Right renal cortex interstitium (tissue), 3 donors: ENCODE results near the gene CARMIL1. TPM values are rescaled to one million over a fixed set of nuclear protein-coding genes. Genes with fewer than 3 reads are reported as not detected.
"Not testable (repeated sequence)": the region's sequence is repeated elsewhere in the genome, so short reads cannot be mapped to it uniquely, and the experiment has no call there.

Experiments
- DNase-seq, 3 donors: peaks; one replicate each; pipeline ENCODE4 v3.0.0-alpha.2; 2013; ENCODE audit warnings: low read depth in 3 of 3, low spot score in 2 of 3
- polyA plus RNA-seq, 3 donors: library from polyadenylated mRNA; unstranded; fragments of 120-200 nt; gene quantifications; one replicate each; pipeline ENCODE4 v1.2.1, GENCODE V29; 2013; ENCODE audit not compliant: insufficient read length in 3 of 3

CARMIL1 gene
- polyA plus RNA-seq, 3 donors, result 106 to 113 (median 109) TPM

DNA sequence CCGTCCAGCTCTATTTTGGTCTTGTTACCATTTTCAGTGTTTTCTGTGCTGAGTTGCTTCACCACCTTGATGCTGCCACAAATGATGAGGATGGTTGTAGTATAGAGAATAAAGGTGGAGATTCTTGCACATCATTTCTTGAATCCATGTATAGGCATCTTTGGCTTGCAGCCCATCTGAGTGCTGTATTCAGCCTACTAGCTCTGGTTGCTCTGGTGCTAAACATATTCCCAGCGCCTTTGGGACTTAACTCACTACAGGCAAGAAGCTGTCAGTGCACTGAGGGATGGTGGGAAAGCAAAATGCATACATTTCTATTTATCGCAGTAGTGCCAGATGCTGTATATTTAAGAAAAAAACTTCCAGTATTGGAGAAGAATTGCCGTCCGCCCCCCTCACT lies 86.0 kb downstream of the CARMIL1 start:
- no peak for DNase-seq

DNA sequence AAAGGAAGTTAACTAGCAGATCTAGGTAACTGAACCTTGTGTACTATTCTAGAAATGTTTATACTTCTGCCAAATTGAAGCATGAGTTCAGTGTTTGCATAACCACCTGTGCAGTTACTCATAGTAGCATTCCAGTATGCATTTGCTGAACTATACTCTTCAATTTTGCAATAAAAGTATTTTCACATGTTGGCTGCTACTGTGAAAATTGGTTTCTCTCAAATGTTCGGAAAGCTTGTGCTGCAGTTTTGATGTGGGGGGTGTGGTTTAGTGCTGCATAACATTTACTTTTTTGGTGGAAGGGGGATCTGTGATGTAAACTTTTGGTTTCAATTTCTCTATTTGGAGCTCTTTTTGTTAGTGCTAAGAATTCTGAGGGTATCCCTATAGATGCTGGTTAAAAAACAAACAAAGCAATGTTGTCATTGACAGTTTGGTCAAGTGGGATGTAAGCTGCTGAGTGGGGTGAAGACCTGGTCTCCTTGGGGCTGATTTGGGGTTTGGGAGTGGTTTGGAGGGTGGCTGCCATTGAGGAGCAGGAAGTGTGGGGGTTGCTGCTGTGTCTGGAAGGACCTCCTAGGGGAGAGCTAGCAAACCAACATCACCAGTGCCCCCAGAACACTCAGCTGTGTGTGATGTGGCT lies 87.8 kb downstream of the CARMIL1 start:
- no peak for DNase-seq

DNA sequence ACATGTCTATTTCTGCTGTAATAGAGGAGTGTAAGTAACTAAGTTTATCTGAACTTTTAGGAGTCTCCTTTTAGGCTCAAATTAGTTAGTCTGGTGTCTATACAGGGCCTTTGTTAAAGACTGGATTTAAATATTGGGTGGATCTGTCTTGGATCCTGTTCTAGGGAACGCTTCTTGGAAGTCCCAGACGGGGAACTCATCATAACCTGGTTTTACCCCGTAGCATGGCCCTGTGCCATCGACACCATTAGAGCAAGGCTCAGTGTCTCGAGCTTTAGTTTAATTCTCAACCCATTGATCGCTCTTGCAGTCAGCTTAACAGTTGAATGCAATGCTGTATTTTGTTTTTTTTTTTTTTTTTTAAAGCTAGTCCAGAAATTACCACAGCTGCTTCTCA lies 89.9 kb downstream of the CARMIL1 start:
- DNase-seq, result no peak

GRCh38 chr6:25369433-25370177 lies 90.4 kb downstream of the CARMIL1 start:
- DNase-seq, result no peak

DNA sequence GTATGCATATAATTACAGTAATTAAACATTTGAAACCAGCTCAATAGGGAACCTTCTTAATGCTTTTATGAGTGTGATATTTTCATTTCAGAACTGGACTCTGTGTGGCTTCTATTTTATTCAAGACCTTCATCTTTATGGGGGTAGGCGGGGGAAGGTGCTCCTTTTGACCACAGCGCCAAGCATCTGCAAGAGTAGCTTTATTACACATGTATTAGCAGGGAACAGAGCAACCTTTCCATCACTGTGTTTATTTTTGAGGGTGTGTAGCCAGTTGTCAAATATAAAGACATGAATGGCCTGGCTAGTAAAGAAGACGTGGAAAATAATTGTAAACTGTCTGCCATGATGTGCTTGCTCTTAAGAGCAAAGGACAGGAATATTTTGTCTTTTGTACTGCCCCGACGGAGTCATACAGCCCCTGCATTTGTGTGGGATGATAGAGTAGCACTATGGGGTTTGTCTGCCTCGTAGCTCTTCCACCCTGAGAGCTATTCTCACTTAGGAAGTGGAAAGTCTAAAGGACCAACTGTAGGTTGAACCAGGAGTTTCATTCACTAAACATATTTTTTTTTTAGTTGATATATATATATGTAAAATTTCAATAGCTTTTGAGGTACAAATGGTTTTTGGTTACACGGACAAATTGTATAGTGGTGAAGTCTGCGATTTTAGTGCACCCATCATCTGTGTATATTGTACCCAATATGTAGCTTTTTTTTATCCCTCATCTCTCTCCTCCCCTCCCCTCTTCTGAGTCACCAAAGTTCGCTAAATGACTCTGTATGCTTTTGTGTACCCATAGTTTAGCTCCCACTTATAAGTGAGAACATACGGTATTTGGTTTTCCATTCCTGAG lies 91.2 kb downstream of the CARMIL1 start:
- no peak for DNase-seq

GRCh38 chr6:25371037-25371347 lies 91.8 kb downstream of the CARMIL1 start:
- DNase-seq, result no peak

GRCh38 chr6:25375125-25375524 lies 96.0 kb downstream of the CARMIL1 start:
- DNase-seq, result no peak

DNA sequence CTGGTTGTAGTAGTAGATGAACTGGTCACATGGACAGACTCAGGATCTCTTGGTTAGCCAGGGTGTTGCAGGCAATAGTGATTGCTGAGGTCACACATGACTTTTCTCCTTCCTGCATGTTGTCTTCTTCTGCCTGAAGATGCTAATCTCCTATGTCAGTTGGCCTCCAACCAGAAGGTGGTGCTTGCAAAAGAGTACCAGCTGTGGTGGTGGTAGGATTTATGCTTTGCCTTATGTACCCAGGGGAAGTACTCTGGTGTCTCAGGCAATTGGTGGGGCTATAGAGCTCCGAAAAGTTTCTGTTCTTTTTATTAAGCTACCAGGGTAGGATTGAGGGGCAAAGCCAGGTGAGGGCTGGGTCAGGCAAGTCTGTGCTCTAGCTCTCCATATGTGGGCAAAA lies 98.5 kb downstream of the CARMIL1 start:
- DNase-seq, result no peak

GRCh38 chr6:25381077-25381476 lies 101.9 kb downstream of the CARMIL1 start:
- DNase-seq, result no peak

GRCh38 chr6:25382476-25382875 lies 103.3 kb downstream of the CARMIL1 start:
- not testable (repeated sequence) for DNase-seq

DNA sequence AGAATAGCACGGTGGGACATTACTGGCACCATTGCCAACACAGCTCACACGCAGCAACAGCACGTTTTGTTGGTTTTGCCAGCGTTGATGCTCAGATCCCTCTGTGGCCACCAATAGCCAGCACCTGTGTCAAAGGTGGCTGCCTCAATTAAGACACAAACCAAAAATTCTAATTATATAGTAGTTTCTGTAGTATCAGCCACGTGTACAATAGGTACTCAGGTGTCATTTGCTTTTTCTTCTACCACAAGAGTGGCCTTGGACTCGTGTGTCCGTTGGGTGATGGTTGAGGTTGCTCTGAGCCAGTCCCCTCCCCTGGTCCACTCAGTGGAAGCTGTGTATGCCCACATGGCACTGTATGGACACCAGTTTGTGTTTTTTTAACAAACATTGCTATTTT lies 105.1 kb downstream of the CARMIL1 start:
- no peak for DNase-seq

DNA sequence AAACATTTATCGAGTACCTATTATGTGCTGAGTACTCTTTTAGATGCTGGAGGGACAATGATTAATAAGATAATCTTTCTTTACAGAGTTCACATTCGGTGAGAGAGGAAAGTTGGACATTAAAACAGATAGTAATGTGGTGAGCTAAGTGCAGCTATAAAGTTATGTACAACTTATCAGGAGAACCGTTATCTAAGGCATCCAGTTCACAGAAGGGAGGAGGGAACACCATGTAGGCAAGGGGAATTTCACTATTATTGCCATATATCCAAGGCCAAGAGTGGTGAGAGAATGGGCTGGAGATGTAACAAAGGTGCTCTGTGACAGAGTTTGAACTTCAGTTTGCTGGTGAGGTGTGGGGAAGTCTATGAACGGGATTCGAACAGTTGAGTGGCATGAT lies 105.8 kb downstream of the CARMIL1 start:
- DNase-seq, result no peak

DNA sequence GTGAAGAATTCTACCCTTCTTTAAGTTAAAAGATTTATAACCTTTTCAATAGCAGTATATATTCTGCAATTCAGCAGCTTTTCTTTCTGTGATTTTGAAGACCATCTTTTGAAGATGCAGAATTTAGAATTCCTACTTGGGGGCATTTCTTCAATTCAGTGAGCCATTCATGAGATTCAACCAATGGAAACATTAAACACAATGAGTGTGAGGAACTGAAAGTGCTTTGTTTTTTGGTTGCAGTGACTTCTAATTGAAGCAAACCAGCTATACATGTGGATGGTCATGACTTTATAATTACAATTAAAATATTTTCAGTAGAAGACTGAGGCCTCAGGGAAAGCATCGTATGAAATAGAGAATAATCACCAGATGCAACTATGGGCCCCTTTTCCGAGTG lies 108.3 kb downstream of the CARMIL1 start:
- no peak for DNase-seq

- DNase-seq, result no peak
These were observed 108.7 kb downstream of the CARMIL1 start for GRCh38 chr6:25387911-25388310.

GRCh38 chr6:25388776-25389175 lies 109.6 kb downstream of the CARMIL1 start:
- DNase-seq, result no peak

DNA sequence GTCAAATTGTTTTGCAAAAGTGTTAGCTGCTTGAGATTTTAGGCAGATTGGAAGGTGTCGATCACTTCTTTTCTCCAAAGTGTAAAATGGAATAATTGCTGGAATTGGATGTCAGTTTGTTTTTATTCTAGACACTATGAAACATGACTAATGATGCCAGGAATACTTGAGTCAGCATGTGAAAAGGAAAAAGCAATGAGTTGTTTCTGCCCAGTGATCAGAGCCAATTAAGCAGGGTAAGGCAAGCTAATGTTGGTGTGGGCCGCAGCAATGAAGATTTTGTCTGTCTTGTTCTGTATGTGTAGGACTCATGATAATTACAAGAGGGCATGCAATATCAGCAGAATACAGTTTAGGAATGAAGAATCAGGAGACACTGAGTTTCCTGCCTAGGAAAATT lies 110.3 kb downstream of the CARMIL1 start:
- DNase-seq, result no peak

- DNase-seq, result no peak
These were observed 113.2 kb downstream of the CARMIL1 start for GRCh38 chr6:25392372-25392771.

DNA sequence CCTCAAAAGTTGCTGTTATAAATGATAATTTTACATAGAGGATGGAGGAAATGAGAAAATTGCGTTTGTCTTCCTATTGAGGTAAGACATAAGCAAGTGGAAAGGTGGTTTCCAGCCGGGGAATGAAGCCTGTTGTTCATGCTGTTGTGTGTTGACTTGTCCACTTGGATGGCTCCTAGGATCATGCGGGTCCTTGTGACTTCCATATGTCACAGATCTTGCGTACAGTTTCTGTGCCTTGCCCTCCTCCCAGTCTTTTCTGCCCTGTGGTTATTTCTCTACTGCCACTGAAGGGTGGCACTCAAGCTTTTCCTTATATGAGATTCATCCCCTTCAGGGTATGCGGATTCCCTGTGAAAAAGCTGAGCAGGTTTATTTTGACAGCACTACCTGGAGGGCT lies 116.6 kb downstream of the CARMIL1 start:
- DNase-seq, result no peak

- no peak for DNase-seq
These were observed 118.2 kb downstream of the CARMIL1 start for GRCh38 chr6:25397406-25397805.

- DNase-seq, result no peak
These were observed 120.7 kb downstream of the CARMIL1 start for GRCh38 chr6:25399885-25400284.

- no peak for DNase-seq
These were observed 122.5 kb downstream of the CARMIL1 start for GRCh38 chr6:25401711-25402110.

DNA sequence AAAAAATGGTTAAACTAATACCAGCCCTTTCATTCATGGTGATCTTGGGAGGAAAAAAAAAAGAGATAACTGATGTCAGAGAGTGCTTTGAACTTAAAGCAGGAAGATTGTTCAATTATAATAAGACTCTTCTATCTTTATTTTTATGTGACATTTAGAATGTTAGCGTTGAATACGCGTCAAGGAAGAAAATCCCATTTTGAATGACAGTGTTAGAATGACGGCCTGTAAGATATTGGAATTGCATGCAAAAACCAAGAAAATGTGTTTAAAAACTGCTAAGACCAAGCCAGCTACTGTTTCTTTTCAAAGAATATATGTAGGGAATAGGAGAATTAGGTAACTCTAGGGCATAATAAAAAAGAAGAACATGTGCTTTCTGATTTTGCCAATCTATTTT lies 123.0 kb downstream of the CARMIL1 start:
- no peak for DNase-seq
